HepG2 (cell line): ENCODE measurements around the gene COL26A1. TPM values are rescaled to one million over a fixed set of nuclear protein-coding genes. Genes with fewer than 3 reads are reported as not detected.

Experiments used
- CBX2 ChIP-seq, 2 experiments: fragments of 200-600 bp in 1 of 2; sonication (generic); formaldehyde crosslinking in 1 of 2; IDR thresholded peaks; 2 replicates each; pipeline versions ENCODE4 v1.7.0 to v1.8.1; 2018 to 2022; ENCODE audit warnings: low read depth in 2 of 2, low read length in 1 of 2, mild to moderate bottlenecking in 1 of 2, missing genetic modification reagents in 1 of 2
- ERF ChIP-seq: IDR thresholded peaks from 2 replicates; pipeline ENCODE4 v1.6.1; 2018; ENCODE audit warnings: missing biosample characterization, missing genetic modification reagents
- HOXA3 ChIP-seq: sonication (generic); formaldehyde crosslinking; IDR thresholded peaks from 2 replicates; pipeline ENCODE4 v1.5.0; 2020; ENCODE audit warnings: missing genetic modification reagents
- NONO ChIP-seq, 2 experiments: fragments of 450-650 bp in 1 of 2; sonication (generic) in 1 of 2; formaldehyde crosslinking in 1 of 2; IDR thresholded peaks in 1 of 2; conservative IDR thresholded peaks in 1 of 2; 2 replicates each; pipeline versions ENCODE4 v1.6.1 to v1.8.0; 2017 to 2022; ENCODE audit warnings: mild to moderate bottlenecking in 1 of 2, missing genetic modification reagents in 1 of 2, moderate library complexity in 1 of 2
- POLR2A ChIP-seq, 2 experiments: IDR thresholded peaks; 2 replicates each; pipeline ENCODE4 v1.6.1; 2011; ENCODE audit warnings: low read depth in 2 of 2, low read length in 2 of 2, mild to moderate bottlenecking in 1 of 2, moderate library complexity in 1 of 2; ENCODE audit not compliant: insufficient read depth in 1 of 2
- RAD51 ChIP-seq: fragments of 450-650 bp; IDR thresholded peaks from 2 replicates; pipeline ENCODE4 v1.6.1; 2016; ENCODE audit warnings: borderline replicate concordance
- REPIN1 ChIP-seq: sonication (generic); formaldehyde crosslinking; IDR thresholded peaks from 2 replicates; pipeline ENCODE4 v1.8.0; 2022; ENCODE audit warnings: missing genetic modification reagents, low read depth, mild to moderate bottlenecking, borderline replicate concordance
- SMYD3 ChIP-seq: sonication (generic); formaldehyde crosslinking; IDR thresholded peaks from 2 replicates; pipeline ENCODE4 v1.8.1; 2023; ENCODE audit warnings: mild to moderate bottlenecking, missing genetic modification reagents
- ZBTB4 ChIP-seq: sonication (generic); formaldehyde crosslinking; IDR thresholded peaks from 2 replicates; pipeline ENCODE4 v1.4.0; 2020; ENCODE audit warnings: missing genetic modification reagents, mild to moderate bottlenecking, borderline replicate concordance
- ZNF20 ChIP-seq: sonication (generic); formaldehyde crosslinking; IDR thresholded peaks from 2 replicates; pipeline ENCODE4 v1.4.0; 2020; ENCODE audit warnings: mild to moderate bottlenecking, moderate library complexity, missing genetic modification reagents
- ZNF354B ChIP-seq: sonication (generic); formaldehyde crosslinking; IDR thresholded peaks from 2 replicates; pipeline ENCODE4 v1.8.0; 2022; ENCODE audit warnings: mild to moderate bottlenecking, missing genetic modification reagents
- polyA plus RNA-seq, 8 experiments: library from polyadenylated mRNA; depleted of rRNA in 3 of 8; stranded (reverse) in 7 of 8; unstranded in 1 of 8; fragments of >200 nt; fragmentation: Illumina TruSeq in 4 of 8; extraction: Trizol in 4 of 8; gene quantifications; 2 replicates each; pipeline versions ENCODE4 v1.2.1 to v1.2.3, GENCODE V29; 2011 to 2016; ENCODE audit warnings: low read depth in 4 of 8, missing spikeins in 1 of 8, mixed read lengths in 1 of 8; ENCODE audit not compliant: insufficient read depth in 1 of 8
- total RNA-seq, 5 experiments: library from RNA; depleted of rRNA; stranded (reverse); fragments of >200 nt; fragmentation: Illumina TruSeq; extraction: Trizol; gene quantifications; 2 replicates each; pipeline ENCODE4 v1.2.3, GENCODE V29; 2016; ENCODE audit warnings: low read depth in 1 of 5
- TF ChIP-seq, protein P1 (sequence below): sonication (generic); formaldehyde crosslinking; IDR thresholded peaks from 2 replicates; pipeline ENCODE4 v1.5.0; 2020; ENCODE audit warnings: mild to moderate bottlenecking, missing genetic modification reagents, borderline replicate concordance
- TF ChIP-seq, protein P2 (sequence below): sonication (generic); formaldehyde crosslinking; IDR thresholded peaks from 2 replicates; pipeline ENCODE4 v1.5.0; 2020; ENCODE audit warnings: mild to moderate bottlenecking, missing genetic modification reagents
- TF ChIP-seq, protein P3 (sequence below): IDR thresholded peaks from 2 replicates; pipeline ENCODE4 v1.6.1; 2016; ENCODE audit warnings: low read depth, missing genetic modification reagents, missing compliant biosample characterization

COL26A1 gene
- total and polyA plus RNA-seq, 2 of the 13 experiments (the other 11 are each of a cell fraction or from before 2014, with no cell fraction given), result 7.8 to 9.2 TPM

- no peak; the same call in 1 of the 2 replicates for TF ChIP-seq REPIN1
- TF ChIP-seq, protein P1, sequence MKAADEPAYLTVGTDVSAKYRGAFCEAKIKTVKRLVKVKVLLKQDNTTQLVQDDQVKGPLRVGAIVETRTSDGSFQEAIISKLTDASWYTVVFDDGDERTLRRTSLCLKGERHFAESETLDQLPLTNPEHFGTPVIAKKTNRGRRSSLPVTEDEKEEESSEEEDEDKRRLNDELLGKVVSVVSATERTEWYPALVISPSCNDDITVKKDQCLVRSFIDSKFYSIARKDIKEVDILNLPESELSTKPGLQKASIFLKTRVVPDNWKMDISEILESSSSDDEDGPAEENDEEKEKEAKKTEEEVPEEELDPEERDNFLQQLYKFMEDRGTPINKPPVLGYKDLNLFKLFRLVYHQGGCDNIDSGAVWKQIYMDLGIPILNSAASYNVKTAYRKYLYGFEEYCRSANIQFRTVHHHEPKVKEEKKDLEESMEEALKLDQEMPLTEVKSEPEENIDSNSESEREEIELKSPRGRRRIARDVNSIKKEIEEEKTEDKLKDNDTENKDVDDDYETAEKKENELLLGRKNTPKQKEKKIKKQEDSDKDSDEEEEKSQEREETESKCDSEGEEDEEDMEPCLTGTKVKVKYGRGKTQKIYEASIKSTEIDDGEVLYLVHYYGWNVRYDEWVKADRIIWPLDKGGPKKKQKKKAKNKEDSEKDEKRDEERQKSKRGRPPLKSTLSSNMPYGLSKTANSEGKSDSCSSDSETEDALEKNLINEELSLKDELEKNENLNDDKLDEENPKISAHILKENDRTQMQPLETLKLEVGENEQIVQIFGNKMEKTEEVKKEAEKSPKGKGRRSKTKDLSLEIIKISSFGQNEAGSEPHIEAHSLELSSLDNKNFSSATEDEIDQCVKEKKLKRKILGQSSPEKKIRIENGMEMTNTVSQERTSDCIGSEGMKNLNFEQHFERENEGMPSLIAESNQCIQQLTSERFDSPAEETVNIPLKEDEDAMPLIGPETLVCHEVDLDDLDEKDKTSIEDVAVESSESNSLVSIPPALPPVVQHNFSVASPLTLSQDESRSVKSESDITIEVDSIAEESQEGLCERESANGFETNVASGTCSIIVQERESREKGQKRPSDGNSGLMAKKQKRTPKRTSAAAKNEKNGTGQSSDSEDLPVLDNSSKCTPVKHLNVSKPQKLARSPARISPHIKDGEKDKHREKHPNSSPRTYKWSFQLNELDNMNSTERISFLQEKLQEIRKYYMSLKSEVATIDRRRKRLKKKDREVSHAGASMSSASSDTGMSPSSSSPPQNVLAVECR (CRISPR knock-in tag), result peak; percentile 19; the same call in 1 of the 2 replicates
- TF ChIP-seq, protein P2, sequence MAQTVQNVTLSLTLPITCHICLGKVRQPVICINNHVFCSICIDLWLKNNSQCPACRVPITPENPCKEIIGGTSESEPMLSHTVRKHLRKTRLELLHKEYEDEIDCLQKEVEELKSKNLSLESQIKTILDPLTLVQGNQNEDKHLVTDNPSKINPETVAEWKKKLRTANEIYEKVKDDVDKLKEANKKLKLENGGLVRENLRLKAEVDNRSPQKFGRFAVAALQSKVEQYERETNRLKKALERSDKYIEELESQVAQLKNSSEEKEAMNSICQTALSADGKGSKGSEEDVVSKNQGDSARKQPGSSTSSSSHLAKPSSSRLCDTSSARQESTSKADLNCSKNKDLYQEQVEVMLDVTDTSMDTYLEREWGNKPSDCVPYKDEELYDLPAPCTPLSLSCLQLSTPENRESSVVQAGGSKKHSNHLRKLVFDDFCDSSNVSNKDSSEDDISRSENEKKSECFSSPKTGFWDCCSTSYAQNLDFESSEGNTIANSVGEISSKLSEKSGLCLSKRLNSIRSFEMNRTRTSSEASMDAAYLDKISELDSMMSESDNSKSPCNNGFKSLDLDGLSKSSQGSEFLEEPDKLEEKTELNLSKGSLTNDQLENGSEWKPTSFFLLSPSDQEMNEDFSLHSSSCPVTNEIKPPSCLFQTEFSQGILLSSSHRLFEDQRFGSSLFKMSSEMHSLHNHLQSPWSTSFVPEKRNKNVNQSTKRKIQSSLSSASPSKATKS (CRISPR knock-in tag), result no peak
- no peak for TF ChIP-seq ZNF354B
- no peak for TF ChIP-seq SMYD3 (CRISPR knock-in tag)
- TF ChIP-seq RAD51, result no peak
- no peak for TF ChIP-seq NONO (IDR thresholded peaks at IDR 0.05)
- 0 out of 2 replicates have a peak, but pooled peaks have one; percentile 4 for TF ChIP-seq NONO (CRISPR knock-in tag; conservative IDR thresholded peaks at IDR 0.05)
- no peak for TF ChIP-seq HOXA3 (CRISPR knock-in tag)
- TF ChIP-seq, protein P3, sequence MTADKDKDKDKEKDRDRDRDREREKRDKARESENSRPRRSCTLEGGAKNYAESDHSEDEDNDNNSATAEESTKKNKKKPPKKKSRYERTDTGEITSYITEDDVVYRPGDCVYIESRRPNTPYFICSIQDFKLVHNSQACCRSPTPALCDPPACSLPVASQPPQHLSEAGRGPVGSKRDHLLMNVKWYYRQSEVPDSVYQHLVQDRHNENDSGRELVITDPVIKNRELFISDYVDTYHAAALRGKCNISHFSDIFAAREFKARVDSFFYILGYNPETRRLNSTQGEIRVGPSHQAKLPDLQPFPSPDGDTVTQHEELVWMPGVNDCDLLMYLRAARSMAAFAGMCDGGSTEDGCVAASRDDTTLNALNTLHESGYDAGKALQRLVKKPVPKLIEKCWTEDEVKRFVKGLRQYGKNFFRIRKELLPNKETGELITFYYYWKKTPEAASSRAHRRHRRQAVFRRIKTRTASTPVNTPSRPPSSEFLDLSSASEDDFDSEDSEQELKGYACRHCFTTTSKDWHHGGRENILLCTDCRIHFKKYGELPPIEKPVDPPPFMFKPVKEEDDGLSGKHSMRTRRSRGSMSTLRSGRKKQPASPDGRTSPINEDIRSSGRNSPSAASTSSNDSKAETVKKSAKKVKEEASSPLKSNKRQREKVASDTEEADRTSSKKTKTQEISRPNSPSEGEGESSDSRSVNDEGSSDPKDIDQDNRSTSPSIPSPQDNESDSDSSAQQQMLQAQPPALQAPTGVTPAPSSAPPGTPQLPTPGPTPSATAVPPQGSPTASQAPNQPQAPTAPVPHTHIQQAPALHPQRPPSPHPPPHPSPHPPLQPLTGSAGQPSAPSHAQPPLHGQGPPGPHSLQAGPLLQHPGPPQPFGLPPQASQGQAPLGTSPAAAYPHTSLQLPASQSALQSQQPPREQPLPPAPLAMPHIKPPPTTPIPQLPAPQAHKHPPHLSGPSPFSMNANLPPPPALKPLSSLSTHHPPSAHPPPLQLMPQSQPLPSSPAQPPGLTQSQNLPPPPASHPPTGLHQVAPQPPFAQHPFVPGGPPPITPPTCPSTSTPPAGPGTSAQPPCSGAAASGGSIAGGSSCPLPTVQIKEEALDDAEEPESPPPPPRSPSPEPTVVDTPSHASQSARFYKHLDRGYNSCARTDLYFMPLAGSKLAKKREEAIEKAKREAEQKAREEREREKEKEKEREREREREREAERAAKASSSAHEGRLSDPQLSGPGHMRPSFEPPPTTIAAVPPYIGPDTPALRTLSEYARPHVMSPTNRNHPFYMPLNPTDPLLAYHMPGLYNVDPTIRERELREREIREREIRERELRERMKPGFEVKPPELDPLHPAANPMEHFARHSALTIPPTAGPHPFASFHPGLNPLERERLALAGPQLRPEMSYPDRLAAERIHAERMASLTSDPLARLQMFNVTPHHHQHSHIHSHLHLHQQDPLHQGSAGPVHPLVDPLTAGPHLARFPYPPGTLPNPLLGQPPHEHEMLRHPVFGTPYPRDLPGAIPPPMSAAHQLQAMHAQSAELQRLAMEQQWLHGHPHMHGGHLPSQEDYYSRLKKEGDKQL (CRISPR knock-in tag), result 0 out of 2 replicates have a peak, but pooled peaks have one; percentile 5
- TF ChIP-seq ZBTB4, result no peak
- no peak for TF ChIP-seq POLR2A (IDR thresholded peaks at IDR 0.05; ENCODE audit: insufficient read depth in 1 of 2, low read depth in 2 of 2, low read length in 2 of 2)
- TF ChIP-seq ZNF20 (CRISPR knock-in tag), result no peak
- no peak for TF ChIP-seq CBX2 (IDR thresholded peaks at IDR 0.05; ENCODE audit: low read depth, low read length)
- TF ChIP-seq CBX2 (CRISPR knock-in tag; IDR thresholded peaks at IDR 0.05; ENCODE audit: low read depth), result no peak
- TF ChIP-seq ERF, result 0 out of 2 replicates have a peak, but pooled peaks have one; percentile 27
These were observed 48.8 kb downstream of the COL26A1 start (continued) for GRCh38 chr7:101411508-101411874.
